HepG2 (cell line): Measurements from ENCODE around the gene CFL1.

Experiments used
- CEBPB ChIP-seq: IDR thresholded peaks from 2 replicates; pipeline ENCODE4 v1.6.1; 2011; ENCODE audit warnings: low read depth, low read length, improper control_type of control experiment, borderline replicate concordance
- FOSL1 ChIP-seq: sonication (generic); formaldehyde crosslinking; IDR thresholded peaks from 2 replicates; pipeline ENCODE4 v1.9.0; 2021; ENCODE audit warnings: missing genetic modification reagents, borderline replicate concordance
- FOXK1 ChIP-seq: sonication (generic); formaldehyde crosslinking; IDR thresholded peaks from 2 replicates; pipeline ENCODE4 v1.4.0; 2020; ENCODE audit warnings: low read depth, missing genetic modification reagents, borderline replicate concordance
- FOXP1 ChIP-seq, 2 experiments: fragments of 450-650 bp in 1 of 2; IDR thresholded peaks; 2 replicates each; pipeline ENCODE4 v1.6.1; 2017 to 2018; ENCODE audit warnings: antibody characterized with exemption in 1 of 2
- GABPA ChIP-seq, 2 experiments: IDR thresholded peaks; 2 replicates each; pipeline ENCODE4 v1.6.1; 2011 to 2016; ENCODE audit warnings: low read depth in 2 of 2, low read length in 1 of 2, missing biosample characterization in 1 of 2, missing genetic modification characterization in 1 of 2
- JUN ChIP-seq: sonication (generic); formaldehyde crosslinking; IDR thresholded peaks from 2 replicates; pipeline ENCODE4 v1.4.0; 2020; ENCODE audit warnings: mild to moderate bottlenecking, missing genetic modification reagents
- KLF16 ChIP-seq, 2 experiments: sonication (generic) in 1 of 2; formaldehyde crosslinking in 1 of 2; IDR thresholded peaks; 2 replicates each; pipeline versions ENCODE4 v1.6.1 to v1.8.0; 2016 to 2023; ENCODE audit warnings: missing genetic modification reagents in 2 of 2, missing compliant biosample characterization in 1 of 2
- POLR2AphosphoS5 ChIP-seq: IDR thresholded peaks from 2 replicates; pipeline ENCODE4 v1.6.1; 2012; ENCODE audit warnings: low read depth, low read length
- REPIN1 ChIP-seq: sonication (generic); formaldehyde crosslinking; IDR thresholded peaks from 2 replicates; pipeline ENCODE4 v1.8.0; 2022; ENCODE audit warnings: missing genetic modification reagents, low read depth, mild to moderate bottlenecking, borderline replicate concordance
- SMC3 ChIP-seq: IDR thresholded peaks from 2 replicates; pipeline ENCODE4 v1.6.1; 2011; ENCODE audit warnings: low read length, improper control_type of control experiment
- ZBTB38 ChIP-seq: sonication (generic); formaldehyde crosslinking; IDR thresholded peaks from 2 replicates; pipeline ENCODE4 v1.5.1; 2020; ENCODE audit warnings: mild to moderate bottlenecking, missing genetic modification reagents
- ZFX ChIP-seq: sonication (generic); formaldehyde crosslinking; IDR thresholded peaks from 2 replicates; pipeline ENCODE4 v1.4.0; 2020; ENCODE audit warnings: mild to moderate bottlenecking, low read depth, missing genetic modification reagents, moderate library complexity
- ZNF691 ChIP-seq: sonication (generic); formaldehyde crosslinking; IDR thresholded peaks from 2 replicates; pipeline ENCODE4 v1.4.0; 2020; ENCODE audit warnings: missing genetic modification reagents, low read depth, mild to moderate bottlenecking, borderline replicate concordance
- ZNF891 ChIP-seq: sonication (generic); formaldehyde crosslinking; IDR thresholded peaks from 2 replicates; pipeline ENCODE4 v1.5.0; 2020; ENCODE audit warnings: mild to moderate bottlenecking, missing genetic modification reagents

GRCh38 chr11:65886826-65887722, 29.1 kb upstream of the CFL1 start:
- TF ChIP-seq JUN (CRISPR knock-in tag) (no peak), ZFX (CRISPR knock-in tag) (no peak), FOXK1 (CRISPR knock-in tag) (no peak), POLR2AphosphoS5 (no peak), ZBTB38 (CRISPR knock-in tag) (no peak), FOSL1 (CRISPR knock-in tag) (no peak), SMC3 (no peak), REPIN1 (no peak), KLF16 (CRISPR knock-in tag; IDR thresholded peaks at IDR 0.05) (no peak), ZNF691 (CRISPR knock-in tag) (no peak), GABPA (IDR thresholded peaks at IDR 0.05; ENCODE audit: low read depth, low read length) (no peak), GABPA (CRISPR knock-in tag; IDR thresholded peaks at IDR 0.05; ENCODE audit: low read depth) (no peak), FOXP1 (IDR thresholded peaks at IDR 0.05) (no peak), FOXP1 (CRISPR knock-in tag; IDR thresholded peaks at IDR 0.05) (no peak), CEBPB (no peak), ZNF891 (CRISPR knock-in tag) (no peak)
